Thymus (tissue), 11 donors: Measurements from ENCODE around the gene RIPOR3. TPM values are rescaled to one million over a fixed set of nuclear protein-coding genes. Genes with fewer than 3 reads are reported as not detected.

Source experiments
- DNase-seq, 9 donors: peaks; one replicate each; pipeline ENCODE4 v3.0.0-alpha.2; 2013; ENCODE audit warnings: low spot score in 9 of 9, low read depth in 6 of 9, missing footprints in 1 of 9
- H3K27ac ChIP-seq, 2 donors: one replicate each; pipeline ENCODE4 v1.5.1; 2013; ENCODE audit warnings: control low read depth in 1 of 2, low read depth in 1 of 2, low read length in 1 of 2, mild to moderate bottlenecking in 1 of 2, moderate library complexity in 1 of 2
- H3K27me3 ChIP-seq, 2 donors: one replicate each; pipeline ENCODE4 v1.5.1; 2013; ENCODE audit warnings: low read length in 1 of 2; ENCODE audit not compliant: control insufficient read depth in 2 of 2, insufficient read depth in 1 of 2
- H3K36me3 ChIP-seq, 2 donors: one replicate each; pipeline ENCODE4 v1.5.1; 2013; ENCODE audit warnings: low read length in 1 of 2, mild to moderate bottlenecking in 1 of 2, moderate library complexity in 1 of 2; ENCODE audit not compliant: control insufficient read depth in 2 of 2, insufficient read depth in 2 of 2
- H3K4me1 ChIP-seq, 2 donors: one replicate each; pipeline ENCODE4 v1.5.1; 2013; ENCODE audit warnings: low read length in 2 of 2; ENCODE audit not compliant: control insufficient read depth in 2 of 2, insufficient read depth in 2 of 2
- H3K4me3 ChIP-seq, 2 donors: one replicate each; pipeline ENCODE4 v1.5.1; 2013; ENCODE audit warnings: low read length in 2 of 2, control low read depth in 1 of 2, mild to moderate bottlenecking in 1 of 2
- H3K9me3 ChIP-seq, 2 donors: one replicate each; pipeline ENCODE4 v1.5.1; 2013; ENCODE audit warnings: low read length in 1 of 2, mild to moderate bottlenecking in 1 of 2; ENCODE audit not compliant: control insufficient read depth in 2 of 2, insufficient read depth in 1 of 2
- WGBS: extraction: QIAGEN DNeasy Blood & Tissue Kit; methylation state at CpG from one replicate; pipeline ENCODE4 v1.1.7; 2013; 5-methylcytosine and 5-hydroxymethylcytosine counted together
- polyA plus RNA-seq: library from polyadenylated mRNA; stranded (reverse); fragments of 200-250 nt; gene quantifications from one replicate; pipeline ENCODE4 v1.2.3, GENCODE V29; 2013
- total RNA-seq: library from RNA; stranded (reverse); fragments of 120-200 nt; gene quantifications from one replicate; pipeline ENCODE4 v1.2.4, GENCODE V29; 2013
- donor health status: healthy.

The RIPOR3 gene
- total and polyA plus RNA-seq, 2 donors = 12.2 to 23.4 TPM

GRCh38 chr20:50655311-50655880, 35.9 kb downstream of the RIPOR3 start:
- DNase-seq = no peak
- Histone ChIP-seq H3K27me3 (no peaks in the 10 kb centered on the region), H3K36me3 (no peaks in the 10 kb centered on the region), H3K4me3 (no peak overlapping the region), H3K27ac (peak overlapping the region in 1 of 2 donors; percentile 56), H3K4me1 (no peaks in the 10 kb centered on the region), H3K9me3 (no peaks in the 10 kb centered on the region)
- 93% methylated on average over 16 of the region's 16 CpGs for WGBS

- H3K27me3 ChIP-seq = no peaks in the 10 kb centered on the region
- H3K27ac ChIP-seq = peak overlapping the region in 1 of 2 donors; percentile 56
- WGBS = 94% methylated on average over 6 of the region's 6 CpGs
- H3K4me1 ChIP-seq = no peaks in the 10 kb centered on the region
- no peaks in the 10 kb centered on the region for H3K36me3 ChIP-seq
- DNase-seq = no peak
- no peaks in the 10 kb centered on the region for H3K9me3 ChIP-seq
- no peak overlapping the region for H3K4me3 ChIP-seq
Observed at GRCh38 chr20:50654904-50655303, 36.4 kb downstream of the RIPOR3 start.

GRCh38 chr20:50652702-50653294, 38.5 kb downstream of the RIPOR3 start:
- DNase-seq = no peak
- H3K4me3 ChIP-seq = no peak overlapping the region
- H3K36me3 ChIP-seq = no peaks in the 10 kb centered on the region
- no peaks in the 10 kb centered on the region for H3K4me1 ChIP-seq
- H3K27me3 ChIP-seq = no peaks in the 10 kb centered on the region
- H3K27ac ChIP-seq = no peak overlapping the region
- H3K9me3 ChIP-seq = no peaks in the 10 kb centered on the region
- WGBS = 90% methylated on average over 11 of the region's 11 CpGs

GRCh38 chr20:50651676-50652075, 39.7 kb downstream of the RIPOR3 start:
- 91% methylated on average over 4 of the region's 4 CpGs for WGBS
- H3K4me3 ChIP-seq = no peak overlapping the region
- H3K9me3 ChIP-seq = no peaks in the 10 kb centered on the region
- DNase-seq = no peak
- H3K4me1 ChIP-seq = no peaks in the 10 kb centered on the region
- H3K27ac ChIP-seq = no peak overlapping the region
- H3K27me3 ChIP-seq = no peaks in the 10 kb centered on the region
- no peaks in the 10 kb centered on the region for H3K36me3 ChIP-seq

GRCh38 chr20:50649590-50649989, 41.8 kb downstream of the RIPOR3 start:
- H3K27ac ChIP-seq = peak overlapping the region in 1 of 2 donors; percentile 31
- no peaks in the 10 kb centered on the region for H3K4me1 ChIP-seq
- H3K27me3 ChIP-seq = no peaks in the 10 kb centered on the region
- H3K36me3 ChIP-seq = no peaks in the 10 kb centered on the region
- peaks cover 0 to 4% of the 10 kb centered on the region in 2 donors for H3K9me3 ChIP-seq
- DNase-seq = no peak
- 98% methylated on average over 5 of the region's 5 CpGs for WGBS
- no peak overlapping the region for H3K4me3 ChIP-seq

- no peak for DNase-seq
Observed at GRCh38 chr20:50648651-50649050, 42.7 kb downstream of the RIPOR3 start.

GRCh38 chr20:50646483-50646996, 44.8 kb downstream of the RIPOR3 start:
- Histone ChIP-seq H3K4me3 (no peak overlapping the region), H3K4me1 (no peaks in the 10 kb centered on the region), H3K27me3 (no peaks in the 10 kb centered on the region), H3K36me3 (no peaks in the 10 kb centered on the region), H3K27ac (peak overlapping the region in 1 of 2 donors; percentile 6), H3K9me3 (peaks cover 0 to 4% of the 10 kb centered on the region in 2 donors)
- no peak for DNase-seq
- WGBS = 90% methylated on average over 1 of the region's 1 CpG

More at GRCh38 chr20:50648651-50649050, 42.7 kb downstream of the RIPOR3 start:
- no peaks in the 10 kb centered on the region for H3K36me3 ChIP-seq
- WGBS = 98% methylated on average over 6 of the region's 6 CpGs
- H3K27me3 ChIP-seq = no peaks in the 10 kb centered on the region
- no peak overlapping the region for H3K27ac ChIP-seq
- H3K4me1 ChIP-seq = no peaks in the 10 kb centered on the region
- peaks cover 0 to 4% of the 10 kb centered on the region in 2 donors for H3K9me3 ChIP-seq
- H3K4me3 ChIP-seq = no peak overlapping the region

GRCh38 chr20:50645253-50646068, 45.9 kb downstream of the RIPOR3 start:
- no peaks in the 10 kb centered on the region for H3K36me3 ChIP-seq
- H3K4me3 ChIP-seq = no peak overlapping the region
- H3K27ac ChIP-seq = peak overlapping the region in 1 of 2 donors; percentile 52
- H3K27me3 ChIP-seq = no peaks in the 10 kb centered on the region
- H3K4me1 ChIP-seq = no peaks in the 10 kb centered on the region
- peaks cover 0 to 4% of the 10 kb centered on the region in 2 donors for H3K9me3 ChIP-seq
- no peak for DNase-seq
- WGBS = 91% methylated on average over 23 of the region's 23 CpGs

GRCh38 chr20:50642288-50642803, 49.0 kb downstream of the RIPOR3 start:
- H3K4me1 ChIP-seq = no peaks in the 10 kb centered on the region
- DNase-seq = no peak
- WGBS = 61% methylated on average over 4 of the region's 4 CpGs
- H3K27ac ChIP-seq = no peak overlapping the region
- no peaks in the 10 kb centered on the region for H3K27me3 ChIP-seq
- H3K9me3 ChIP-seq = peaks cover 0 to 4% of the 10 kb centered on the region in 2 donors
- H3K4me3 ChIP-seq = no peak overlapping the region
- H3K36me3 ChIP-seq = no peaks in the 10 kb centered on the region
